Measurements from ENCODE around the gene PLEKHF1.

The PLEKHF1 gene

DNA sequence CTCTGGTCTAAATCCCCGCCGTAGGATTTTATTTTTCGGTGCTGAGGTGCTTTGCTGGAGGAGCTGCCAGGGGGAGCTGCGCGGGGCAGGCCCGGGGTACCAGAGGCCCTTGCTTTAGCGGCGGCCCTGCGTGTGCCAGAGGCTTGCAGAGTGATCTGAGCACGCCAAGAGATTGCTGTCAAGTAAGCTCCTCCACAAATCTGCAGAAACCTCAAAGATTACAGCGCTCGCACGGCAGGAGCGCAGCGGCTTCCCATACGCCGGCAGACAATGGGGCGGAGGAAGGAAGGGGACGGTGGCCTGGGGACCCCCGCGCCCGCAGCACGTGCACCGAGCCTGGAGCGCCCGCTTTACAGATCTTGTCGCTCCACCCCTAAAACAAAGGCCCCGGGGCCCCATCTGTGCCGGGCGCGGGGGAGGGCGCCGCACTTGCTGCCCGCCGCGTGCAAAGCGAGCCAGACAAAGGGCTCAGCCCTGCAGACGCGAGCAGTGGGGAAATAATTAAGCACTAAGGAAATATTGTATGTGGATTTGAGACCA, 58.9 kb downstream of the PLEKHF1 start:
- in situ Hi-C loops (cut with HindIII; ENCODE audit: low sequenced_read_pairs): no loop called here

DNA sequence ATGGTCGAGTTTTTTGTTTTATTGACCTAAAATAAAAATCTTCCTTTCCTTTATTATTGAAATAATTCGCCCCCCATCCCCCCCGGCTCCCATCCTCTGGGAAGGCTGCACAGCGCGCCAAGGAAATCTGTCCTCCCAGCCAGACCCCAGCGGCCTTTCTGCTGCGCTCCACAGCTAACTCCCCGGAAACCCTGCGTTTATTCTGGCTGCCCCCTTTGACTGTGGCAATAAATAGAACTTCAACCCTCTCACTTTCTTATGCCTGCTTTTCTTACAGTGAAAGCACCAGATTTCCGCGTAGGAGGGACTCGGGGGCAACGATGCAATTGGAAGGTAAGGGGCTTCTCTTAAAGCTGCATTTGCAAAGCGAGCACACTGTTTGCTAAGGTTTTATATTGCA, 59.5 kb downstream of the PLEKHF1 start:
- in situ Hi-C loops (cut with HindIII; ENCODE audit: low sequenced_read_pairs): loop anchor here (25.0 kb wide), 1 partner anchor 113 kb away; no protein-coding TSS in a partner anchor

Measured in DLD1 (cell line).